Osteoblast (primary cell): ENCODE measurements around the gene ATG4D. TPM values are rescaled to one million over a fixed set of nuclear protein-coding genes. Genes with fewer than 3 reads are reported as not detected.
"Not testable (repeated sequence)": the region's sequence is repeated elsewhere in the genome, so short reads cannot be mapped to it uniquely, and the experiment has no call there.

Experiments used
- DNase-seq: peaks from one replicate; pipeline ENCODE4 v3.0.0; 2011; ENCODE audit warnings: low spot score, mixed read lengths; ENCODE audit not compliant: insufficient read length; ENCODE audit errors: missing footprints
- H2AFZ ChIP-seq: 2 replicates; pipeline ENCODE4 v1.6.0; 2011; ENCODE audit warnings: mild to moderate bottlenecking, low read length
- H3K27ac ChIP-seq: 2 replicates; pipeline ENCODE4 v1.5.1; 2011; ENCODE audit warnings: mild to moderate bottlenecking, low read depth, low read length, moderate library complexity
- H3K27me3 ChIP-seq: 2 replicates; pipeline ENCODE4 v1.6.0; 2012; ENCODE audit warnings: mild to moderate bottlenecking, control low read depth, inconsistent platforms, low read length, moderate library complexity; ENCODE audit not compliant: insufficient read depth
- H3K36me3 ChIP-seq: 2 replicates; pipeline ENCODE4 v1.5.1; 2011; ENCODE audit warnings: mild to moderate bottlenecking, low read length, control low read depth, moderate library complexity; ENCODE audit not compliant: insufficient read depth
- H3K4me1 ChIP-seq: 2 replicates; pipeline ENCODE4 v1.5.1; 2011; ENCODE audit warnings: mild to moderate bottlenecking, low read length, control low read depth, moderate library complexity; ENCODE audit not compliant: insufficient read depth
- H3K4me2 ChIP-seq: 2 replicates; pipeline ENCODE4 v1.6.0; 2011; ENCODE audit warnings: mild to moderate bottlenecking, low read length; ENCODE audit not compliant: insufficient read depth
- H3K4me3 ChIP-seq: fragments of 200-600 bp; sonication (generic); 3 replicates; pipeline ENCODE4 v1.5.1; 2012; ENCODE audit warnings: mild to moderate bottlenecking, low read length, inconsistent platforms; ENCODE audit not compliant: insufficient read depth
- H3K79me2 ChIP-seq: 2 replicates; pipeline ENCODE4 v1.6.0; 2012; ENCODE audit warnings: mild to moderate bottlenecking, low read length, control low read depth, inconsistent platforms; ENCODE audit not compliant: insufficient read depth
- H3K9me3 ChIP-seq: 2 replicates; pipeline ENCODE4 v1.5.1; 2011; ENCODE audit warnings: low read depth, low read length, control low read depth
- H4K20me1 ChIP-seq: 2 replicates; pipeline ENCODE4 v1.6.0; 2012; ENCODE audit warnings: mild to moderate bottlenecking, low read length, control low read depth; ENCODE audit not compliant: insufficient read depth
- total RNA-seq: library from RNA; depleted of rRNA; stranded (reverse); fragments of >200 nt; gene quantifications from 2 replicates; pipeline ENCODE4 v1.2.3, GENCODE V29; 2012
- TF ChIP-seq, protein P1 (sequence below): IDR thresholded peaks from 2 replicates; pipeline ENCODE4 v1.5.1; 2011; ENCODE audit warnings: mild to moderate bottlenecking, low read depth, low read length, moderate library complexity; ENCODE audit errors: extremely low read depth

Gene ATG4D
- total RNA-seq, 1 donor, result 11.6 TPM

DNA sequence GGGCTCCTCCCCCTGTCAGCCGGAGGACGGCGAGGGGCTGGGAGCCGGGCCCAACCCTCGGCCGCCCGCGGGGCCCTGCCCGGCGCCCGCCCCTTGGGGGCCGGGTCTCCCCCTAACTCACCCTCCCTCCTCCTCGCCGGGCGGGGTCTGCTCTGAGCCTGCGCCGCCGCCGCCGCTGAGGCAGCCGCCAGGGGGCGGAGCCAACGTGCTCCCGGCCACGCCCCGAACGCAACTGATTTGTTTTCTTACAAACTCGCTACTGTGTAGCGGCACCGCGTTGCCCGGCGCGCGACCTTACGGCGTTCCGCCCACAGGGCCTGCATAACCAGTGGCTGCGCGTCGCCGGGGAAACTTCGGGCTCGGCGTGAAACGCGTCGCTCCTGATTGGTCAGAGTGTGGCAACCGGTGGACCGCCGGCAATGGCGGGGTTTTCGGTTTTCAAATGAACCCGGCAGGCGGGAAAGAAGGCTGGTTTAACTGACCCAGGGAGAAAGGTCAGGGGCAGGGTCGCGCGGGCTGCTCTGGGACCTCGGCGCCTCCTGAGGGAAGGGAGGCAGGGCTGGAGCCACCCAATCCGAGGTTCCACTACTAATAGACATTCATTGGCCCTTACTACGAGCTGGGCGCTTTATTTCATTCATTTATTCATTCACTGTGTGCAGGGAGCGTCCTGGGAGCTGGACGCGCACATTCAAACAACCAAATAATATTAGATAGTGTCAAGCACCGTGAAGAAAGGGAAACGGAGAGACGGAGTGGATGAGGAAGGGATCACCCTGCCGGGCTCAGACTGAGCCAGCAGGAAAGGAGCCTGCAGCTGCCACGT, 25.3 kb downstream of the ATG4D start, which contains the start of gene CDKN2D:
CDKN2D (minus strand) TSS at position 154 of the 826 bp plus-strand sequence. CDS start 326 bp downstream, outside the sequence.
- Histone ChIP-seq H3K36me3 (no peaks in the 10 kb centered on the region), H2AFZ (peak within 1 kb of the TSS; percentile 88), H3K27me3 (no peaks in the 10 kb centered on the region), H4K20me1 (no peaks in the 10 kb centered on the region), H3K4me2 (peak within 1 kb of the TSS; percentile 92), H3K9me3 (no peaks in the 10 kb centered on the region), H3K4me1 (peaks cover 33% of the 10 kb centered on the region), H3K79me2 (peaks cover 25% of the 10 kb centered on the region), H3K4me3 (peak within 1 kb of the TSS; percentile 79), H3K27ac (peak within 1 kb of the TSS; percentile 77)
- DNase-seq, result peak; percentile 99
- TF ChIP-seq, protein P1, sequence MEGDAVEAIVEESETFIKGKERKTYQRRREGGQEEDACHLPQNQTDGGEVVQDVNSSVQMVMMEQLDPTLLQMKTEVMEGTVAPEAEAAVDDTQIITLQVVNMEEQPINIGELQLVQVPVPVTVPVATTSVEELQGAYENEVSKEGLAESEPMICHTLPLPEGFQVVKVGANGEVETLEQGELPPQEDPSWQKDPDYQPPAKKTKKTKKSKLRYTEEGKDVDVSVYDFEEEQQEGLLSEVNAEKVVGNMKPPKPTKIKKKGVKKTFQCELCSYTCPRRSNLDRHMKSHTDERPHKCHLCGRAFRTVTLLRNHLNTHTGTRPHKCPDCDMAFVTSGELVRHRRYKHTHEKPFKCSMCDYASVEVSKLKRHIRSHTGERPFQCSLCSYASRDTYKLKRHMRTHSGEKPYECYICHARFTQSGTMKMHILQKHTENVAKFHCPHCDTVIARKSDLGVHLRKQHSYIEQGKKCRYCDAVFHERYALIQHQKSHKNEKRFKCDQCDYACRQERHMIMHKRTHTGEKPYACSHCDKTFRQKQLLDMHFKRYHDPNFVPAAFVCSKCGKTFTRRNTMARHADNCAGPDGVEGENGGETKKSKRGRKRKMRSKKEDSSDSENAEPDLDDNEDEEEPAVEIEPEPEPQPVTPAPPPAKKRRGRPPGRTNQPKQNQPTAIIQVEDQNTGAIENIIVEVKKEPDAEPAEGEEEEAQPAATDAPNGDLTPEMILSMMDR, result no peak

DNA sequence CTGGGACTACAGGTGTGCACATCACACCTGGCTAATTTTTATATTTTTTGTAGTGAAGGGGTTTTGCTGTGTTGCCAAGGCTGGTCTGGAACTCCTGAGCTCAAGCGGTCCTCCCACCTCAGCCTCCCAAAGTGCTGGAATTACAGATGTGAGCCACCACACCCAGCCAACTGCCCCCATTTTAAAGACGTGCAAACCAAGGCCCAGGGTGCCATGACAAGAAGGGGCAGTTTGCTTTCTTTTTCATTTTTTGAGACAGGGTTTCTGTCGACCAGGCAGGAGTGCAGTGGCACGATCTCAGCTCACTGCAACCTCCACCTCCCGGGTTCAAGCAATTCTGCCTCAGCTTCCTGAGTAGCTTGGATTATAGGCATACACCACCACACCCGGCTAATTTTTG, 30.1 kb downstream of the ATG4D start:
- not testable (repeated sequence) for H3K4me3 ChIP-seq, H3K27me3 ChIP-seq, DNase-seq, H2AFZ ChIP-seq, H3K36me3 ChIP-seq, H3K79me2 ChIP-seq, H4K20me1 ChIP-seq, H3K9me3 ChIP-seq, H3K27ac ChIP-seq, H3K4me2 ChIP-seq, H3K4me1 ChIP-seq

DNA sequence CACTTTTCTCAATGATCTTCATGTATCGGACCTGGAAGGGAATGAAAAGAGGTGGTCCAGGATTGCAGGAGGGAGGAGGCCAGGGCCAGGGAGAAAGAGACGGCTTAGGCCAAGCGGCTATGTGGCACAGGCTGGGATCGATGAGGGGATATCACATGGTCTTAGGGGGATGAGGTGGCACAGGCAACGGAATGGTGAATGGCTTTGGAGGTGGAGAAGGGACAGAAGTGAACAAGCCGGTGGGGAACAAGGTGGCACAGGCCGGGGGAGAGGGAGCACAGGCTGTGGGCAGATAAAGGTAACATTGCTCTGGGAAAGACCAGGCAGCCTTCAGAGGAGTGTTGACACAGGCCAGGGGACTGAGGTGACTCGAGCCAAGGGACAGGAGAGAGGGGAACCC, 30.8 kb downstream of the ATG4D start:
- no peak overlapping the region for H3K4me3 ChIP-seq
- H3K27me3 ChIP-seq, result no peaks in the 10 kb centered on the region
- no peaks in the 10 kb centered on the region for H3K79me2 ChIP-seq
- H3K9me3 ChIP-seq, result no peaks in the 10 kb centered on the region
- no peak overlapping the region for H3K4me2 ChIP-seq
- H3K4me1 ChIP-seq, result peaks cover 3% of the 10 kb centered on the region
- no peak overlapping the region for H2AFZ ChIP-seq
- H4K20me1 ChIP-seq, result no peaks in the 10 kb centered on the region
- H3K36me3 ChIP-seq, result no peaks in the 10 kb centered on the region
- no peak for DNase-seq
- TF ChIP-seq, protein P1, result no peak
- H3K27ac ChIP-seq, result no peak overlapping the region

DNA sequence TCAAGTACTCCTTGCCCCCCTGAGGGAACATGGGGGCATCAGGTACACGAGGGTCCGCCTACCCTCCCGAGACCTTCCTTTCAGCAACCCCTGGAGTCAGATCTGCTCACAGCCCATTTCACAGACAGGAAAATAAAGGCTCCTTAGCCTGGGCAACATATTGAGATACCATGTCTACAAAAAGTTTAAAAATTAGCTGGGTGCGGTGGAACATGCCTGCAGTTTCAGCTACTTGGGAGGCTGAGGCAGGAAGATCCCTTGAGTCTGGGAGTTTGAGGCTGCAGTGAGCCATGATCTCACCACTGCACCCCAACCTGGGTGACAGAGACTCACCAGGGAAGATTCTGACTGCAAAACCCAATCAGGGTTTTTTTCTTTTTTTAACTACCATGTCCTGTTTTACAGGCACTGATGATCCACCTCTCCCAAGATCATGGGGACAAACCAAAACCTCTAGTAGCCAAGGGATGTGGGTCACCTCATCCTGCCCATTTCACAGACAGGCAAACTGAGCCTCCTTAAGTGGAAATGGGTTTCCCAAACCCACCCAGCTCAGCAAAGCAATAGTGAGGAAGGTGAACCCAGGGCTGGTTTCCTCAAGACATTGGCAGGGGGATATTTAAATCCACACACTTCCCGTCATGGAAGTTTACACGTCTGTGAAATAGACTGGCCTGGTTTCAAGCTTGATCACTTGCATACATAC, 31.5 kb downstream of the ATG4D start:
- Histone ChIP-seq H3K9me3 (no peaks in the 10 kb centered on the region), H3K27me3 (no peaks in the 10 kb centered on the region), H3K4me1 (no peaks in the 10 kb centered on the region), H2AFZ (no peak overlapping the region), H3K36me3 (no peaks in the 10 kb centered on the region), H3K27ac (no peak overlapping the region), H3K79me2 (no peaks in the 10 kb centered on the region), H3K4me2 (no peak overlapping the region), H4K20me1 (no peaks in the 10 kb centered on the region), H3K4me3 (no peak overlapping the region)
- DNase-seq, result peak; percentile 48
- TF ChIP-seq, protein P1, result no peak
